Eye (tissue), 1 donor: Measurements from ENCODE around the gene TMEM167B.
"Not testable (repeated sequence)": the region's sequence is repeated elsewhere in the genome, so short reads cannot be mapped to it uniquely, and the experiment has no call there.

Source experiments
- DNase-seq: peaks from one replicate; pipeline ENCODE4 v3.0.0-alpha.2; 2015

TMEM167B gene

DNA sequence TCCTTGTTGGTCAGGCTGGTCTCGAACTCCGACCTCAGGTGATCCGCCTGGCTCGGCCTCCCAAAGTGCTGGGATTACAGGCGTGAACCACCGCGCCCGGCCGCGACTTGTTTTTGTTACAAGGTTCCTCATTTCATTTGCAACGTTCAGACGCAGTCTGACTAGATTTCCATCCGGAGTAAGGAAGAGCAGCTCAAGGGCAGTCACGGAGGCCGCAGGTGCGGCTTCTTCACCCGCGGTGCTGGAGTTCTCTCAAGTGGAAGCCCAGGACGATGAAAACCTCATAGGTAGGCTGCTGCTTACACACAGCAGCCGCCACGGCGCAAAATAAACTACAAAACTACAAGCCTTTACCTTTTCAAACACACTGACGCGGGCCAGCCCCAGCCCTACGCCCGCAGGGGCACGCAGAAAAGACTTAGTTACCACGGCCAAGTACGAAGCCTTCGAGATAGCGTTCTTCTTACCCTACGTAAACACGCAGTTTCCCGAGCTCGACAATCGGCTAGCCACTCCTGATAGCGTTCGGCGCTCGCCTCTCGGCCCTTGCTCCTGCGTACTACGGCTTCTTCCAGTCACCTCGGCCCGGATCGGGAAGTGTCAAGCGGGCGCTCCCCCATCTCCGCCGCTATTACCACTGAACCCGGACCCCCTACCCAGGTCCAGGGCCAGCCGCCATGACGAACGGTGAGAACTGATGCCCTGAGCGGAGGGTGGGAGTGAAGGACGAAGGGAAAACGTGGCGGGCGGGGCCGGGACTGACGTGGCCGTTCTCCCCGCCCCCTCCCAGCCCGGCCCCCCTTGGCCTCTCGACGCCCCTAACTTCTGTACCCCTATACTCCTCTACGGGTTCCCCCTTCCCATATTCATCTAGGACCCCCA, at the start of gene TMEM167B:
Gene TMEM167B (plus strand): TSS at position 569 of the 882 bp plus-strand sequence. CDS start 109 bp downstream, at position 678.
- DNase-seq, result peak; percentile 97

DNA sequence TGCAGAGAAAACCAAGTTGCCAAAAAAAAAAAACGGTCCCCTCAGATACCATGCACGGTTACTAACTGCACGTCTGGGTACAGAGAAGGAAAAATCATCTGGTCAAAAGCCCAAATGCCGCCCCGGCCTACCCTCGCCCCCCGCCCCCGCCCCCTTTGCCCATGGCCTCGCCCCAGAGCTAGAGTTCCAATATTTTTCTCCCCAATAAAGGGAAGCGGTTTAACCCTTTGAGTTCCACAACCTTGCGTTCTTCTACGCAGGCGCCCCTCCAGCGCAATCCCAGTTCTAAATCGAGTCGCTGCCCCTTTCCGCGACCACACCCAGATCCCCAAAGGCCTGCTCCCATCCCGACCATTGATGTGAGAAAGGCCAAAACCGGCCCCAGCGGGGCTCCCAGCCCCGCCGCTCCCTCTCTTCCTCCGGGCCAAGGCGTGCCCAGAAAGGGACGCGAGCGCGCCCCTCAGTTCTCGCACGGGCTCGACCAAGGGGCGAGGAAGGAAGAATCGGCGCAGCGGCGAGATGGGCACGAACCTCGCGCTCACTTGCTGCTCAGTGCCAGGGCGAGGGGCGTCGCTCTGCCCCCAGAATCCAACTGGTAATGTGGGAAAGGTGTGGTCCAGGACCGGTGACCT, 49.5 kb upstream of the TMEM167B start:
- DNase-seq, result peak; percentile 79

DNA sequence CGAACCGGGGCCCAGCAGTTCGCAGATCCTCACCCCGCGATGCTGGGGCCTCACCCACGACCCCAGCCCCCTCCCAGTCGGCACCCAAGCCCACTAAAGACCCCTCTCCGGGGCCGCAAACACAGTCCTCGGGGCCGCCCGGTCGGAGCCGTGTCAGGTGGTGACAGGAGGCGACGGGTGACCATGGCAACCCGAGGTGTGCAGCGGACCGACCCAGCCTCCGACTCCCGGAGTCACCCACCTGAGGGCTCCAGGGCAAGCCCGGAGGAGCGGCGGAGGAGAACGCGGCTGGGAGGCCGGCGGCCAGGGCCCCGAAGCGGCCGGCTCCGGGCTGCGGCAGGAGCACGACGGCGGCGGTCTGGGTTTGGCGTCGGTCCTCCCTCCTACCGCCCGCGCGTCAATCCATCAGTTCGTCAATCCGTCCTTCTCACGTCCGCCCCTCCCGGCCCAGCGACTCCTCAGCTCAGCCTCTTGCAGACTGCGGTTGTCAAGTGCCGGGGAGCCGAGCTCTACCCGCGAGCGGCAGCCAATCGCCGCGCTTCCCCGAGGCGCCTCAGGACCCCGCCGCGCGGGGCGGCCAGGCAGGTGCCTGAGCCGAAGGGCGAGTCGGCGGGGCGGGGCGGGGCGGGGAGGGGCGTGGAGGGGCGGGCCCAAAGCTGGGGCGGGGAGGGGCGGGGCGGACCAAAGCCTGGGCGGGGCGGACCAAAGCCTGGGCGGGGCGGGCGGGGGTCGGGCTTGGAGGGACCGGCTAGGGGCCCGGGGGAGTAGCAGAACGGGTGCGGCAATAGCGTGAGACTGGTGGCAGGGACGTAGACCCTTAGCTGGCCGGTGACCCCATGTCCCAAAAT, 48.7 kb upstream of the TMEM167B start, which contains the start of gene WDR47:
Gene WDR47 (minus strand): TSS at position 482 of the 848 bp plus-strand sequence. CDS start 18,590 bp downstream, outside the sequence.
- peak; percentile 97 for DNase-seq

DNA sequence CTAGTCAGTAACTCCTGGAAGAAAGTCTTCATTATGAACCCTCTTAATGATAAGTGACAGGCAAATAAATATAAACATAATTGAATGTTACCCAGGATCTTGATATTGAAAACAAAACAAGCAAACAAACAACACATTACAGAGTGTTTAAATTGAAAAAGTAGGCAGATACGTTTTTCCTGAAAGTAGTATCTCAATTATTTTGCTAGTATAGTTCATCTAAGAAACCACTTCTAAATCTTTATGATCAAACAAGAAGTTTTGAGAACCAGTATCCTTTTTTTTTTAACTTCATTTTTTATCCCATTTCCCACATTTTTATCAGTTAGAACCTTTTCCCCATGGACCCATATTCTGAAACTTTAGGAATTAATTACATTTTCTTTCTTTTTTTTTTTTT, 45.0 kb upstream of the TMEM167B start:
- no peak for DNase-seq

DNA sequence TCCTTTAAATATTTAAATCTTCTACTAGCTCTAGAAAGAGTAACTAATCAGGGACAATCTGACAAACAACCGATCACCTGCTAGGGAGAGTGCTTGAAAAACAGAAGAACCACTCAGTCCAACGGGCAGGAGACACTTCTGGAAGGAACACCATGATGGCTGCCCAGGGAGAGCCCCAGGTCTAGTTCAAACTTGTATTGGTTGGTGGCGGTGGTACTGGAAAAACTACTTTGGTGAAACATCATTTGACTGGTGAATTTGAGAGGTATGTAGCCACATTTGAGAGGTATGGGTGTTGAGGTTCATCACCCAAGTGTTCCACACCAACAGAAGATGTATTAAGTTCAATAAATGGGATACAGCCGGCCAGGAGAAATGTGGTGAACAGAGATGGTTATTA, 43.9 kb upstream of the TMEM167B start:
- DNase-seq, result no peak

DNA sequence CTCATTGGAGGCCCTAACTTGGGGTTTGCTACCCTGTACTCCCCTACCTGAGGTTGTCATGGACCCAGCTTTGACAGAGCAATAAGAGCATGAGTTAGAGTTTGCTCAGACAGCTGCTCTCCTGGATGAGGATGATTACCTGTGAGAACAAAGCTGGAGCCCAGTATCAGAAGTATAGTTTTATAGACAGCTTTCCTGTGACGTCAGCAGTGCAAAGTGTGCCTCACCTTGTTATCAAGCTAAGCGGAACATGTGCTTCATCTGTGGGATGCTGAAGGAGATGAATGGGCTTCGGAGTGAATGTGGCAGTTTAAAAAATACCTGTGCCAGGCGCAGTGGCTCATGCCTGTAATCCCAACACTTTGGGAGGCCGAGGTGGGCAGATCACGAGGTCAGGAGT, 43.2 kb upstream of the TMEM167B start:
- DNase-seq, result no peak

DNA sequence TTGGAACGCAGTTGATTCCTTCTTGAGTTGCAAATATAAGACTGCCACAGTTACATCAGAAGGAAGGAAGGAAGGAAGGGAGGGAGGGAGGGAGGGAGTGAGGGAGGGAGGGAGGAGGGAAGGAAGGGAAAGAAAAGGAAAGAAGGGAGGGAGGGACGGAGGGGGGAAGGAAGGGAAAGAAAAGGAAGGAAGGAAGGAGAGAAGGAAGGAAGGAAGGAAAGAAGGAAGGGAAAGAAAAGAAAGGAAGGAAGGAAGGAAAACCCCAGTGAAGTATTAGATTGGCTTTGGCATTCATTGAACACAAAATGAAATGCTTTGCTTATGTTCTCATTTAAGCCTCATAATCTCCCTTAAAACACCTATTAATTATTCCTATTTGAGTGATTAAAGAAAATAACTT, 42.2 kb upstream of the TMEM167B start:
- no peak for DNase-seq

DNA sequence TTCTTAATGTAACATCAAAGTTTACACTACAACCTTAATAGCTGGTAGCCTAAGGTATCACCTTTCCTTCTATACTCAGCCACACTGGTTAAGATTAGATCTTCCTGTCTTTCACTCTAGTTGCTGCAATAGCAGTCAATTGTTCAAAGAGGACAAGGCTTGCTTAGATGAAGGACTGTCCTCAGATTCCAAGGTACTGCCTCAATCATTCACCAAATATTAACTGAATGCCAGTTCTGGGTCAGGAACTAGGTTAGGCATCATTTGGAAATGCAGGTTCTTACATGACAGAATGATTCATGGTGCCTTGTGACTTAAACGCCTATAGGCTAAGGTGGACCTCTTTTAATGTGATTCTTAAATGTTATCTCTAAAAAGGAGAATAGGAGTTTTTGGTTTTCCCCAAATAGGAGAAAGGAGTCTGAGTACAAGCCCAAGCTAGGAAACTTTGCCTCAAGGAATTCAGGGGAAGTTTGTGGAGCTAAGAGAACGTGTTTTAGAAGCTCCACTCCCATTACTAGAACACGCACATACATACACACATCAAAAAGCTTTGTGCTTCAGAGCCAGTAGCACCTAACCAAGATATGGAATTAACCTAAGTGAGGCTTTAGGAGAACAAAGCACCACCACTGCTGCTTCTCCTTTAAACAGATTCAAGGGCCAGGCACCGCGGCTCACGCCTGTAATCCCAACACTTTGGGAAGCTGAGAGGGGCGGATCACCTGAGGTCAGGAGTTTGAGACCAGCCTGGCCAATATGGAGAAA, 40.2 kb upstream of the TMEM167B start:
- no peak for DNase-seq

DNA sequence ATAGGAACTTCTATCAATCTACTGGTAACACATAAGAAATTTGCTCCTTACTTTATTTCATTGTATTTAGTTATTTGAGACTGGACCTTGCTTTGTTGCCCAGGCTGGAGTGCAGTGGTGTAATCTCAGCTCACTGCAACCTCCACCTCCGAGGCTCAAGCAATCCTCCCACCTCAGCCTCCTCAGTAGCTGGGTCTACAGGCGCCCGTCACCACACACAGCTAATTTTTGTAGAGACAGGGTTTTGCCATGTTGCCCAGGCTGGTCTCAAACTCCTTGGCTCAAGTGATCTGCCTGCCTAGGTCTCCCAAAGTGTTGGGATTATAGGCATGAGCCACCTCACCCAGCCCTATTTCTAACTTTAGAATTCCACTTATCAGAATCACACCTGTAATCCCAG, 38.4 kb upstream of the TMEM167B start:
- not testable (repeated sequence) for DNase-seq

DNA sequence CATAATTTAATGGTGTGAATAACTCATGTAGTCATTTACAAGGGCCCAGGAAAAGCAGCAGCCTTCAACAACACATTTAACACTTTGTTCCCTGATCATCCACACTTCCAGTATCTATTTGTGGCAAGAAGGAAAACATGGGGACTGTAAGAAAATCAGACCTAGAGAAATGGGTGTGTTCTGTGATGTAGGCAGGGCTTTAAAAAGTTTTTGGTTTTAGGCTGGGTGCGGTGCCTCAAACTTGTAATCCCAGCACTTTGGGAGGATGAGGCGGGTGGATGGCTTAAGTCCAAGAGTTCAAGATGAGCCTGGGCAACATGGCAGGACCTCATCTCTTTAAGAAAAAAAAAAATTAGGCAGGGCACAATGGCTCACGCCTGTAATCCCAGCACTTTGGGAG, 34.5 kb upstream of the TMEM167B start:
- DNase-seq, result no peak

DNA sequence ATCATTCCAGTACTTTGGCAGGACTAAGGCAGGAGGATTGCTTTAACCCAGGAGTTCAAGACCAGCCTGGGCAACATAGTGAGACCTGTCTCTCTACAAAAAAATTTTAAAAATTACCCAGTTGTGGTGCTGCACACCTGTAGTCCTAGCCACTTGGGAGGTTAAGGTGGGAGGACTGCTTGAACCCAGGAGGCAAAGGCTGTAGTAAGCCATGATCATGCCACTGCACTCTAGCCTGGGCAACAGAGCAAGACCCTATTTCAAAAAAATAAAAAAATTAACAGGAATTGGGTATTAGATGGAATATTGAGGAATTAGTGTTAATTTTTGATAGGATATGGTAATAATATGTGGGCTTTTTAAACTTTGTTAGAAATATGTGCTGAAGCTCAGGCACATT, 31.5 kb upstream of the TMEM167B start:
- no peak for DNase-seq

DNA sequence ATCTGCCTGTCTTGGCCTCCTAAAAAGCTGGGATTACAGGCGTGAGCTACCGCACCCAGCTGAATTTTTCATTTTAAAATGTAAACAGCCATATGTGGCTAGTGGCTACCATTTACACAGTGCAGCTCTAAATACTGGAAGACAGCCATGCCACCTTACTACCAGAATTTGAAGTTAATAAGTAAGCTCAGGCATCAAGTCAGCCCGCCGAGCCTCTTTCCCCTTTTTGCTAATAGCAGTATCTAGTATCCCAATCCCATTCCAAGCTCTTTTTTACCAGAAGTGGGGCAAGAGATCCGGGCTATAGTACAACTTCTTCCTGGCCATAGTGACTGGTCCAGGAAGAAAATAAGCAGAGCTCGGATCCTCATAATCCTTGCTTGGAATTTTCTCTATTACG, 29.9 kb upstream of the TMEM167B start:
- DNase-seq, result no peak

DNA sequence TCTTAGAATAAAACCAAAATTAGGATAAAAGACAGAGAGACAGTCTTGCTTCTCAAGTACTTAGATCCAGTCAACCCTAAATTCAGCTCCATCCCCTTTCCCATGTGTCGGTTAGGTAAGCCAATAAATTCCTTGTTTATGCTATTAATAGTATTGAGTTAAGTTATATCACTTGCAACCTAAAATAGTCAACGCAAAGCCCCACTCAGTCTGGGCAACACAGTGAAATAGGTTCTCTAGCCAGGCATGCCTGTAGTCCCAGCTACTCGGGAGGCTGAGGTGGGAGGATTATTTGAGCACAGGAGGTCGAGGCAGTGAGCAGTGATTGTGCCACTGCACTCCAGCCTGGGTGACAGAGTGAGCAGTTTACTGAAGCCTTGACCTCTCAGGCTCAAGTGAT, 29.4 kb upstream of the TMEM167B start:
- DNase-seq, result no peak

DNA sequence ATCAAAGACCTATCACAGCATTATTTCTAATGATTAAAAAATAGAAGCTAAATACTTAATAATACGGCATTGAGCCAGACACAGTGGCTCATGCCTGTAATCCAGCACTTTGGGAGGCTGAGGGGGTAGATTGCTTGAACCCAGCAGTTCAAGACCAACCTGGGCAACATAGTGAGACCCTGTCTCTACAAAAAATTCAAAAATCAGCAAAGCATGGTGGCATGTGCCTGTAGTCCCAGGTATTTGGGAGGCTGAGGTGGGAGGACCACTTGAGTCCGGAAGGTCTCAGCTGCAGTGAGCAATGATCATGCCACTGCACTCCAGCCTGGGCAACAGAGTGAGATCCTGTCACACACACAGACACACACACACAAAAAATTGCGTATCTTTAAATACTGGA, 25.4 kb upstream of the TMEM167B start:
- DNase-seq, result no peak

DNA sequence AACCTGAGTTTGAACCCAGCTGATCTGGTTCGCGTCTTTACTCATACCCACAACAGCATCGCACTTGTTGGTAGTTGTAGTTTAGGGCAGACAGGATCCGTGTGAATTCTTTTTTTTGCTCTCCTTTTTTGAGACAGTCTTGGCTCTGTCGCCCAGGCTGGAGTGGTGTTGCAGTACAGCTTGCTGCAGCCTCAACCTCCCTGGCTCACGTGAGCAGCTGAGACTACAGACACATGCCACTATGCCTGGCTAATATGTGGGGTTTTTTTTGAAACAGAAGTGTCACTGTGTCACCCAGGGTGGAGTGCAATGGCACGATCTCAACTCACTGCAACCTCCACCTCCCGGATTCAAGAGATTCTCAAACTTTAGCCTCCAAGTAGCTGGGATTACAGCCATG, 22.7 kb upstream of the TMEM167B start:
- DNase-seq, result no peak

DNA sequence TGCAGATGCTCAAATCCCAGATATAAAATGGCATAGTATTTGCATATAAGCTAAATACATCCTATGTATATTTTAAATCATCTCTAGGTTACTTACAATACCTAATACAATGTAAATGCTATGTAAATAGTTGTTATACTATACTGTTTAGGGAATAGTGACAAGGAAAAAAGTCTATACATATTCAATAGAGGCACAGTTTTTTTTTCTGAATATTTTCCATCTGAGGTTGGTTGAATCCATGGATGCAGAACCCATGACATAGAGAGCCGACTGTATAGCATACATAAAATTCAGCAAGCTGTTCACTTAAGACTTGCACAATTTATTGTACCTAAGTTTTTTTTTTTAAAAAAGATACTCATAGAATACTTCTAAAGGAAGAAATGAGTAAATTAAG, 21.3 kb upstream of the TMEM167B start:
- no peak for DNase-seq

DNA sequence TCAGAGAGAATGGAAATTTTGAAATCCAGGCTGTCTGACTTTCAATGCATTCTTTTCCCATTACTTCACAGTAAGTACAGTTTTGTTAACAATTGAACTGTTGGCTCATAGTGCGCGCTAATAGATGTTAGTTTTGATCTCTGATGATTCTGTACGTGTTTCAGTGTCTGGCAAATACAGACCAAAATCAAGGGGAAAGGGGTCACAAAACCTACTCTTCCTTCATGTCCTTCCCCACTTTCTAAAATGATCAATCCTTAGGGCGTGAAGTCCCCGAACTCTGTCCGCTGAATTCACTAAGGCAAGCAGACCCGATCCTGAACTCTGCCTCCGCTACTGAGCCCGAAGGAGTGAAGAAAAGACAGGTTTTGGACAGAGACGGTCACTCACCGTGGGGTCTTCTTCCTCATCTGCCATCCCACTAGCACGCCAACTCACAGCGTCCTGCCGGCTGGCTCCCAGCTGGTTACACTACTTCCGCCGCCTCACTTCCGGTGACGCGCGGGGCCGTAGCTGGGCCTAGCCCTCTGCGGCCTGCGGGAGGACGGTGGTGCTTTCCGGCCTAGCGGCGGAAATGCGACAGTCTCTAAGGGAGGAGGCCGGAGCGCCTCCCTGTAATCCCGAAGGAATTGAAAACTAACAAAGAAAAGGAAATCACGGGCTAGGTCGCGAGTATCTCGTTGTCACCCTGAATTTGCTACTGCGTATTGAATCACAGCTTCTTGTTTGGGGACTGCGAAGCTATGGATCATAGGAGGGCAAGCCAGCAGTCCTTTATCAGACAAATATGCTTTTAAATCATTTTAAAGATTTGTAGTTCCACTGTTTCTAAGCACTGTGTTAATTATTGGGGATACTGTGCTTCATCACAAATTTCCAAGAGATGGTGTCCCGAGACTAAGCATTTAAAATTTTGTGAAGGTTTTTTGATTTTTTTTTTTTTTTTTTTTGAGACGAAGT, 14.8 kb upstream of the TMEM167B start, which contains the start of gene TAF13:
Gene TAF13 (minus strand): TSS at position 473 of the 960 bp plus-strand sequence. CDS start 56 bp downstream, at position 417.
- DNase-seq, result peak; percentile 97

DNA sequence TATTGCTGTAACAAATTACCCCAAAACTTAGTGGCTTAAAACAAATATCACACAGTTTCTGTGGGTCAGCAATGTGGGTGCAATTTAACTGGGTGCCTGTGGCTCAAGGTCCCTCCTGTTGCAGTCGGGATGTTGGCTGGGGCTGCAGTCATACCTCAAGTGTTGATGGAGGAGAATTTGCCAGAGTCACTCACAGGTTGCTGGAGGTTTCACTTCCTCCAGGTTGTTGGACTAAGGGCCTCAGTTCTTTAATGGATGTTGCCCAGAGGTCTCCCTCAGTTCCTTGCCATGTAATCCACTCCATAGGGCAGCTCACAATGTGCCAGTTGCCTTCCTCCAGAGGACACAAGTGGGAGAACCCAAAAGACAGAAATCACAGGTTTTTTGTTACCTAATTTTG, 12.2 kb upstream of the TMEM167B start:
- no peak for DNase-seq

DNA sequence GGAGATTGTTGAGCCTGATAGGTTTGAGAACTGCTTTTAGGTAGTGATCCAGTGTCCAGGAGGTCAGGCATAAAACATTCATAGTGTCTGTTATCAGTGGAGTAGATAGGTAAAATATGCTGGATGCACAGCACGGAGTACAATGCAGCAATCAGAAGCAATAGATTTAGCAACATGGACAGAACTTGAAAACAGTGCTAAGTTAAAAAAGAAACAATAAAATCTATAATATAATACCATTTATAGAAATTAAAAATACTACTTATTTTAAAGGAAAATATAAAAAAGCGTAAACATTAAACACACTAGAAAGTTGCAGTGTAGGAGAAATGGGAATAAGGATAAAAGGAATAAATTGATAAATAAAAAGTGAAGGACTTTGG, 11.3 kb upstream of the TMEM167B start:
- DNase-seq, result no peak

DNA sequence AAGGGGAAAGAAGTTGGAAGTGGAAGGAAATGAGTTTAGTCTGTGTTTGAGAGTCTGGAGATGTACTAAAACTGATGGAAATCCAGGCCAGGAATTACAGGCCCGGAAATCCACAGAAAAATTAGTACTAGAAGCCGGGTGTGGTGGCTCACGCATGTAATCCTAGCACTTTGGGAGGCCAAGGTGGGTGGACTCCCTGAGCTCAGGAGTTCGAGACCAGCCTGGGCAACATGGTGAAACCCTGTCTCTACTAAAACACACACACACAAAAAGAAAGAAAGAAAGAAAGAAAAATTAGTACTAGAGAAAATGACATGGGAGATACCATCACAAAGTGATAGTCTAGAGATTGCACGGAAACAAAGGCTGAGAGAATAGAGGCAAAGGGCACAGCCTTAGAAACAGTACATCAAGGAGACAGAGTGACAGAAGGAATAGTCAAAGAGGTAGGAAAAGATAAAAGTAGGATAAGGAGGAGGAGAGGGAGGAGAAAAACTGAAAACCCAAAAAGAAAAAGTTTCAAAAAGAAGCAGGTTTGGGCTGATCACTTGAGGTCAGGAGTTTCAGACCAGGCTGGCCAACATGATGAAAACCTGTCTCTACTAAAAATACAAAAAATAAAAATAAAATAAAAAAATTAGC, 10.0 kb upstream of the TMEM167B start:
- no peak for DNase-seq

DNA sequence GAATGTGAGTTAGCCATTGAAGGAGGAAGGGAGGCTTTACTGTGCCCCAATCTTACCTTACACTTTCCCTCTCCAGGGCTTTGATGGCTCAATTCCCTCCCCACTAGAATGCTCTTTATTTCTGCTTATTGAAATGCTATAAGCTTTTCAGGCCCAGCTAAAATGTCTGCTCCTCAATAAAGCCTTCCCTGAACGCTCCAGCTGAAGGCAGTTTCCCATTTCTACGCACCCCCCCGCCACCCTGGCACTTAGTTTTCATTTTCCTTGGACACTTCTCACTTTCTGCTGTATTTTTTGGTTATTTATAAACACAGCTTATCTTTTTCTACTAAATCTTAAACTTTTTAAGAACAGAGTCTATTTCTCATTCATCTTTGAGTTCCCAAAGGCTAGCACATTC, 7.1 kb upstream of the TMEM167B start:
- no peak for DNase-seq
